Right ventricle myocardium inferior (tissue), 1 donor: ENCODE measurements around the gene LAMA2. TPM values are rescaled to one million over a fixed set of nuclear protein-coding genes. Genes with fewer than 3 reads are reported as not detected.

Experiments
- ATAC-seq: fragments of 200-7000 bp; cut with Tn5 transposase; one replicate; pipeline ENCODE4 v1.9.1; 2020; ENCODE audit warnings: mild to moderate bottlenecking, moderate library complexity
- DNase-seq: peaks from one replicate; pipeline ENCODE4 v3.0.0; 2021; ENCODE audit errors: missing footprints
- intact Hi-C: fragments of 100-400 bp; cut with DNase I; formaldehyde crosslinking; loops from one replicate; pipeline ENCODE4 v1.11.0; 2022
- total RNA-seq: library from RNA; stranded (reverse); fragmentation: NEBNext Ultra II Directional; extraction: Animal tissue kit (Norgen Biotek cat#: 25700); gene quantifications from one replicate; pipeline ENCODE4 v1.2.1, GENCODE V29; 2021
- donor health status: DM: no; HTN: yes; CAD: no; lungs with severe emphysema.

Gene LAMA2
- total RNA-seq, 1 donor from 2014 or later = 119 TPM

- ATAC-seq (no peak), DNase-seq (no peak)
- intact Hi-C loops = loop anchor here (2.0 to 10.0 kb wide), 3 partner anchors 76 to 526 kb away; no protein-coding TSS in a partner anchor
Measured at GRCh38 chr6:129498541-129498940, 615.6 kb downstream of the LAMA2 start.

GRCh38 chr6:129498950-129499842 lies 616.3 kb downstream of the LAMA2 start:
- intact Hi-C loops = loop anchor here (2.0 to 10.0 kb wide), 3 partner anchors 76 to 526 kb away; no protein-coding TSS in a partner anchor
- ATAC-seq (peak; percentile 35), DNase-seq (no peak)

- DNase-seq = no peak
- intact Hi-C loops = loop anchor here (2.0 to 10.0 kb wide), 3 partner anchors 75 to 525 kb away; no protein-coding TSS in a partner anchor
- ATAC-seq = no peak
Measured at GRCh38 chr6:129499843-129500219, 616.9 kb downstream of the LAMA2 start.

- DNase-seq (peak; percentile 68), ATAC-seq (no peak)
- intact Hi-C loops = no loop called here
Measured at GRCh38 chr6:129500958-129501739, 618.2 kb downstream of the LAMA2 start.

GRCh38 chr6:129501740-129502660 lies 619.1 kb downstream of the LAMA2 start:
- DNase-seq = no peak
- intact Hi-C loops = no loop called here
- no peak for ATAC-seq

- ATAC-seq (no peak), DNase-seq (no peak)
- intact Hi-C loops = no loop called here
Measured at GRCh38 chr6:129504456-129504855, 621.5 kb downstream of the LAMA2 start.

GRCh38 chr6:129507059-129507807 lies 624.3 kb downstream of the LAMA2 start:
- intact Hi-C loops = no loop called here

GRCh38 chr6:129507846-129508245 lies 624.9 kb downstream of the LAMA2 start:
- intact Hi-C loops = no loop called here
- ATAC-seq = no peak
- no peak for DNase-seq

More at GRCh38 chr6:129507059-129507807, 624.3 kb downstream of the LAMA2 start:
- ATAC-seq (peak; percentile 32), DNase-seq (no peak)

GRCh38 chr6:129508477-129509145 lies 625.7 kb downstream of the LAMA2 start:
- intact Hi-C loops = no loop called here
- DNase-seq = no peak
- ATAC-seq = no peak

- intact Hi-C loops = no loop called here
- DNase-seq (no peak), ATAC-seq (no peak)
Measured at GRCh38 chr6:129510950-129511349, 628.0 kb downstream of the LAMA2 start.

- ATAC-seq = no peak
- no peak for DNase-seq
- intact Hi-C loops = no loop called here
Measured at GRCh38 chr6:129513471-129513870, 630.5 kb downstream of the LAMA2 start.

GRCh38 chr6:129515004-129515403 lies 632.1 kb downstream of the LAMA2 start:
- no peak for DNase-seq
- intact Hi-C loops = no loop called here

GRCh38 chr6:129516005-129516404 lies 633.1 kb downstream of the LAMA2 start:
- ATAC-seq (no peak), DNase-seq (no peak)
- intact Hi-C loops = no loop called here

More at GRCh38 chr6:129515004-129515403, 632.1 kb downstream of the LAMA2 start:
- no peak for ATAC-seq

- ATAC-seq = no peak
- intact Hi-C loops = no loop called here
- DNase-seq = no peak
Measured at GRCh38 chr6:129516787-129517186, 633.8 kb downstream of the LAMA2 start.

- no peak for DNase-seq
- no peak for ATAC-seq
- intact Hi-C loops = no loop called here
Measured at GRCh38 chr6:129517288-129517687, 634.4 kb downstream of the LAMA2 start.

GRCh38 chr6:129519750-129520149 lies 636.8 kb downstream of the LAMA2 start:
- intact Hi-C loops = no loop called here
- ATAC-seq = no peak
- DNase-seq = no peak

GRCh38 chr6:129521946-129522345 lies 639.0 kb downstream of the LAMA2 start:
- intact Hi-C loops = no loop called here
- ATAC-seq = peak; percentile 28
- DNase-seq = no peak
